AML-193 (cell line): Measurements from ENCODE around the gene SYN1.

Experiments
- DNase-seq, 2 experiments: peaks; one replicate each; lab custom pipeline; 2025; lab: John Stamatoyannopoulos, UW

Gene SYN1

DNA sequence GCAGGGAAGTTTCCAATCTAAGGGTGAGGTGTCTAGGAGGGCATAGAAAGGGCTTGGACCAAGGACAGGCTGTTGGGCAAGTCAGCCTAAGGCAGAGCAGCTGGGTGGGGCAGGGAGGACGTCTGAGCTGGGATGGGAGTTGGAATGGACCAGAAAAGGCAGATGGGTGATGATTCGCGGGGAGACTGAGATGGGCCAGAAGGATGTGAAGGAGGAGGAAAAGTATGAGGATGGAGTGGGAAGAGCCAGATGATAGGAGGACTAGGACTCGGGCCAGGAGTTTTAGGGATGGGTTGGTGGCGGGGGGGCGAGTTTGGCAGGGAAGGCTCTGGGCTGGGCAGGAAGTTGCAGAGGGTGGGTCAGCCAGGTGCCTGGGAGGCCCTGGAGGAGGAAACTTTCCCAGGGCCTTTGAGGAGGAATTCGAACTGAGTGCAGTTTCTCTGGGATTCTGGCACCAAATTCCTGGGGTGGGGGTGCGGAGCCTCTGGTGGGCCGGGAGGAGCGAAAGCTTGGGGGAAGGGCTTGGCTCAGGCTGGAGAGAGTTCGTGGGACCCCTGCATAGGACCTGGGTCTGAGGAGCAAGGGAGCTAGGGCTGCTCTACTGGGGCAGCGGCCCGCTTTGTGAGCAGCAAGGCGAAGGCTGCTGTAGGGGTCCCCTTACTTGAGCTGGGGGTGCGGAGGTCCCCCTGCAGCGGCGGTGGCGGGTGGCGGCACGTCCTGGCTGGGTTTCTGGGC lies 46.1 kb downstream of the SYN1 start:
- no peak for DNase-seq

DNA sequence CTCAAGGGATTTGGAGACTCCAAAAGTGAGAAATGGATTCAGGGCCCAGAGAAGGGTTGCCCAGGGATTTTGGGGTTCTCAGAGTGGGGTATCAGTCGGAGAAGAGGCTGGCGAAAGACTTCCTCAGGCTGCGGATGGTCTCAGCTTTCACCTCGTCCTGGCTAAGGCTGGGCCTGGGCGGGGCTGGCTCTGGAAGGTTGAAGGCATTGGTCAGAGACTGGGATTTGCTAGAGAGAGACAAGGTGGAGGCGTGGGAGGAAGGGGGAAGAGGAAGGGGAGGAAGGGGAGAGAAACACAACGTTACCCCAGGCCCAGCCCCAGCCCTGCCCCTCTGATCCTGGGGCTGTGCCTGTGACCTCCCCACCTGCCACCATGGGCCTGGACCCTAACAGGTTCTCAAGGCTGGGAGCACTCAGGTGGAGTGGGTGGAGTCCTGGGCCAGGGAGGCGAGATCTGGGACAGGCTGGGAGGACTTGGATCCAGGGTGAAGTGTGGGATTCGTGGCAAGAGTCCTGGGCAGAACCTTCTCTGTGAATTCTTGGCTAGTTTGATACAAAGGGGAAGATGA lies 46.8 kb downstream of the SYN1 start:
- no peak for DNase-seq

DNA sequence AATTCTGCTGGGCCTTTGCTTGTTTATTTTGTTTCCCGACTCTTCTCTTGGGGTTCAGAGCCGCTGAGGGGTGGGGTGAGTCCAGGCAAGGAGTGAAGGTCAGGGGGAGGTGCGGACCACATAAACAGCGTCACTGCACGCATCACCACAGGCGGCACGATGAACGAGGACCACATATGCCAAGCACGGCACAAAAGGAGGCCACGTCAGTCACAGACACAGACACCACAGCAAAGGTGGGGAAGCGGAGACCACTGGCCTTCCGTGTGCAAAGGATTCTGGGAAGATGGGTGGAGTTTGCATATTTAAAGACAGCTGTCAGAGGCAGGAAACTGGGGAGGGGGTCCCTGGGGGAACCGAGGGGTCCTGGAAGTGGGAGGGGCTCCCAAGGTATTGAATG lies 47.8 kb downstream of the SYN1 start:
- no peak for DNase-seq

DNA sequence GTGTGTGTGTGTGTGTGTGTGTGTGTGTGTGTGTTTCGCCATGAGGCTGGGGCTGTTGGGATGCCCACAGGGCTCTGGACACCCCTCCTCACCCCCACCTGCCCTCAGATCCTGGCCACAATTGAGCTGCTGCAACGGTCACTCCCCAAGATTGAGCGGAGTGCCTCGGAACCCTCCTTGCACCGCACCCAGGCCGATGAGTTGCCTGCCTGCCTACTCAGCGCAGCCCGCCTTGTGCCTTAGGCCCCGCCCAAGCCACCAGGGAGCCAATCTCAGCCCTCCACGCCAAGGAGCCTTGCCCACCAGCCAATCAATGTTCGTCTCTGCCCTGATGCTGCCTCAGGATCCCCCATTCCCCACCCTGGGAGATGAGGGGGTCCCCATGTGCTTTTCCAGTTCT lies 48.4 kb downstream of the SYN1 start:
- no peak for DNase-seq

DNA sequence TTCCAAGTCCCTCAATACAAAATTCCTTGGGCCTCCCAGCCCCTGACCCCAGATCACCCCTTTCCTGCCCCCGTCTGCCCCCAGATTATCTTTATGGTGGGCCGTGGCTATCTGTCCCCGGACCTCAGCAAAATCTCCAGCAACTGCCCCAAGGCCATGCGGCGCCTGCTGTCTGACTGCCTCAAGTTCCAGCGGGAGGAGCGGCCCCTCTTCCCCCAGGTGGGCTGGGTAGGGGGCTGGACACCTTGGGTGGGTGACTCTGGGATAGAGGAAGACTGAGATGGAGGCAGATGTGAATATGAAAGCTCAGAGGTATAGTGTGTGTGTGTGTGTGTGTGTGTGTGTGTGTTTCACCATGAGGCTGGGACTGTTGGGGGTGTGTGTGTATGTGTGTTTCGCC lies 48.9 kb downstream of the SYN1 start:
- no peak for DNase-seq

DNA sequence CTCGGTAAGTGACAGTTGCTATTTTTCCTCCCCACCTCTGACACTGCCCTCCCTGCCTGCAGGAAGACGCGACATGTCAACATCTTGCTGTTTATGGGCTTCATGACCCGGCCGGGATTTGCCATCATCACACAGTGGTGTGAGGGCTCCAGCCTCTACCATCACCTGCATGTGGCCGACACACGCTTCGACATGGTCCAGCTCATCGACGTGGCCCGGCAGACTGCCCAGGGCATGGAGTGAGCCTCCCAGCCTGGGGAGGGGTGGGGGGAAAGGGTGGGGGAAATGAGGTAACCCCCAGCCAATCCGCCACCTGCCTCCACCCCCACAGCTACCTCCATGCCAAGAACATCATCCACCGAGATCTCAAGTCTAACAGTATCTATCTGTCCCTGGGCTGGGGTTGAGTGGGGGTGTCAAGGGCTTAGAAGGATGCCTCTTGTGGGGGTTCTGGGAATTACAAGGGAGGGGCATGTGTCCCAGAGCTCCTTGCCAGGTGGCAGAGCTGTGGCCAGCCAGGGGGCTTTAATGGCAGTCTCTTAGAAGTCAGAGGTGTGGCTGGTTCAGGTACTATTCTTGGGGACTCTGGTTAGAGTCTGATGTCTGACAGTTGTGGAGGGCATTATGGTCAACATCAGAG lies 50.9 kb downstream of the SYN1 start:
- DNase-seq: no peak

DNA sequence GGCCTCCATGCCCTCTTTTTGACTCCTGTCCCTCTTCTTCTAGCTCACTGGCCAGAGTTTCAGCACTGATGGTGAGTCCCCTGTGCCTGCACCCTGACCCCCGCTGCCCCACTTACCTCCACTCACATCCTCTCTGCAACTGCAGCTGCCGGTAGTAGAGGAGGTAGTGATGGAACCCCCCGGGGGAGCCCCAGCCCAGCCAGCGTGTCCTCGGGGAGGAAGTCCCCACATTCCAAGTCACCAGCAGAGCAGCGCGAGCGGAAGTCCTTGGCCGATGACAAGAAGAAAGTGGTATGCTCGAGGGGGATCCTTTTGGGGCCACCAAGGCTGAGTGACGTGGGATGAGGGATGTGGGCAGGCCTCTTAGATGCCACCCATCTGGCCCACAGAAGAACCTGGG lies 52.8 kb downstream of the SYN1 start:
- no peak for DNase-seq

DNA sequence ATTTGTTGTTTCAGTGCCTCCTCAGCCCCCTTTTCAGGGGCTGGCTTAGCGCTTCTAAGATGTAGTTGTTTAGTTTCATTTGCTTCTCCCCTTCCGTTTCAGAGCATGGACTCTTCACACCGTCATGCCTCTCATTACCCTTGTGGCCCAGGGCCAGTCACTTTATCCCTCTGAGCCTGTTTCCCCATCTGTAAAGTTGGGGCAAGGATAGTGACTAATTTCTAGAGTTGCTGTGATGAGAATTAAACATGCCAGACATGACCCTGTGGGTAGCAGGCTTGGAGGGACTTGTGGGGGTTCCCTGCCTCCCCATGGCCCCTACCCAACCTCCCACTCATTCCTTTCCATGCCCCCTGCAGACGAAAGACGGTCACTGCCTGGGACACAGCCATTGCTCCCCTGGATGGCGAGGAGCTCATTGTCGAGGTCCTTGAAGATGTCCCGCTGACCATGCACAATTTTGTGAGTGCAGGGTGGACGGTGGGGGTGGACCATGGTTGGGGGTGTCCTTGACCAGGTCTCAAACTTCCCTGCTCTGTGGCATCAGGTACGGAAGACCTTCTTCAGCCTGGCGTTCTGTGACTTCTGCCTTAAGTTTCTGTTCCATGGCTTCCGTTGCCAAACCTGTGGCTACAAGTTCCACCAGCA lies 55.1 kb downstream of the SYN1 start:
- DNase-seq: no peak

DNA sequence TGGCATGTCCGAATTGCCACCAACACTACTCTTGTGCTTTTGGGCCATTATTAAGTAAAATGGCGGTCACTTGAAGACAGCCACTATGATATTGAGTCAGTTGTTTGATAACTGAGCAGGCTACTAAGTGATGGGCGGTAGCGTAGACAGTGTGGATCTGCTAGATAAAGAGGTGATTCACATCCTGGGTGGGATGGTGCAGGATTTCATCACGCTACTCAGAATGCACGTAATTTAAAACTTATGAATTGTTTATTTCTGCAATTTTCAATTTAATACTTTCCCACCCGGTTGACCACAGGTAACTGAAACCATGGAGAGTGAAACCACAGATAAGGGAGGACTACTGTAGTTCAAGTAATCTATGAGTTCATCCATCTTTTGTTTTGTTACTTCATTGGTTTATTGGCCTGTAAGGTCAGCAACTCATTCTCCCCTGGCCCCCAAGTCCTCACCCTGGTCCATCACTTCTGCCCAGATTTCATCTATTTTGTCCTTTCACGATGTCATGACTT lies 55.8 kb downstream of the SYN1 start:
- no peak for DNase-seq

DNA sequence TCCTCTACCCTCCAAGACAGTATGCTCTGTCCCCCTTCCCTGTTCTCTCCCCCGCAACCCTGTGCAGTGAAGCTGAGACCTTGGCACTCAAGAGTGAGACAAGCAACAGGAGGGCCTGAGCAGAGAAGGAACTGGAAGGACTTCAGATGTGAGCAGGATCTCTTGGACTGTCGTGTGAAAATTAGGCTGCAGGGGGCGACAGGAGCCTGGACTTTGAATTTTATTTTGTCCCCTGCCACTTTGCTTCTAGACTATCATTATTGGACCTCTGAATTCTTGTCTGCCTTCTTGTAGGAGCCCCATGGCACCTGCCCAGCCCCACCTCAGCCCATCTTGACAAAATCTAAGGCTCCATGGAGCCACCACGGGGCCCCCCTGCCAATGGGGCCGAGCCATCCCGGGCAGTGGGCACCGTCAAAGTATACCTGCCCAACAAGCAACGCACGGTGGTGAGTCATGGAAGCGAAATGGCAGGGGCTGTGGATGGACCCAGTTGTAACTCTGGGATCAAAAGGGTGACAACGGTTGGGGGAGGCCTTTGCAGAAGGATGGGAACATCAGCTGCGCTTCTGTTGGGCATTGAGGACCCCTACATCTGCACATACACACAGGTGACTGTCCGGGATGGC lies 56.9 kb downstream of the SYN1 start:
- DNase-seq: peak; percentile 14 to 17

DNA sequence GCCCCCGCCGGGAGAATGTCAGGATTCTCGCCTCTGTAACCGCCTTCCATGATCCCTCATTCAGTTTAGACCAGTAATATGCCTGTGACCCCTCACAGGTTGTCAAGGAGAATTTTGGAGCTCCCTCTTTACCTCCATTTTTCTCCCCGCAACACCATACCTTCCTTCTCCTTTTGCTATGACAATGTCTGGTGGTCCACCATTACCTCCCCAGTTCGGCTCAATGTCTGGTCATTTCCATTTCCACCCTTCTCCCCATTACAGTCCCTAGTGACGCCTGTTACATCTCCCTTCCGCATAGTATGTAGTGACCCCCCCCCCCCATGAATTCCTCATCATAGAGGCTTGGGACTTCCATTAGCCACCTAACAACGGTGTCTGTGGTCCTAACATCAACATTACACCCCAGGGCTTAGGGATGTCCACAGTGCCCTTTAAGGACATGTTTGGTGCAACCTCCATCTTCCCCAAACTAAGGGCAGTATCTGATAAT lies 58.0 kb downstream of the SYN1 start:
- no peak for DNase-seq

DNA sequence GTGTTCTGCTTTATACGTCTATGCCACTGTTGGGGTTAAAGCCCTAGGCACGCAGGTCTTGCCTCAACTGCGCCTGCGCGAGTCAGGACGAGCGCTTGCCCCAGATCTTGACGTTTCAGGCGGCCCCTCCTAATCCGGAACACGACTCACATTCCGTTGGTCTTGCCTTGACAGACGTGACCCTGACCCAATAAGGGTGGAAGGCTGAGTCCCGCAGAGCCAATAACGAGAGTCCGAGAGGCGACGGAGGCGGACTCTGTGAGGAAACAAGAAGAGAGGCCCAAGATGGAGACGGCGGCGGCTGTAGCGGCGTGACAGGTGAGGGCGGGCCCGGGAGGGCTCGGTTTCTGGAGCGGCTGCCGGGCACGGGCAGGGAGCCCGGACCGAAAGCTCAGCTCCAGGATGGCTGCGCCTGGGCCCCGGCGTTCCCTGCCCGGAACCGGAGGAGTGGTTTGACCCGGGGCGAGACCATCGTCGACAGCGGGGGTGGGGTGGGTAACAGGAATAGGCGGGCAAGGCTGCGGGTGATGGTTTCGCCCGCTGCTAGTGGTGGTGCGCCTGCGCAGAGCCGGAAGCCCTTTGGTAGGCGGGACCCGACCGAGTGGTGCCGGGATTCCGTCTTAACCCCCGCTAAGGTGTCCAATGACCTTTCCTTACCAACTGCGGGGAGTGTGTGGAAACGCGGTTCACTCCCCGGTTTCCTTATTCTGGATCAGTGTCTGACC lies 58.6 kb downstream of the SYN1 start, which contains the start of gene ARAF:
Gene ARAF (plus strand): TSS at position 272 of the 725 bp plus-strand sequence. CDS start 1,763 bp downstream, outside the sequence.
- peak; percentile 86 for DNase-seq

DNA sequence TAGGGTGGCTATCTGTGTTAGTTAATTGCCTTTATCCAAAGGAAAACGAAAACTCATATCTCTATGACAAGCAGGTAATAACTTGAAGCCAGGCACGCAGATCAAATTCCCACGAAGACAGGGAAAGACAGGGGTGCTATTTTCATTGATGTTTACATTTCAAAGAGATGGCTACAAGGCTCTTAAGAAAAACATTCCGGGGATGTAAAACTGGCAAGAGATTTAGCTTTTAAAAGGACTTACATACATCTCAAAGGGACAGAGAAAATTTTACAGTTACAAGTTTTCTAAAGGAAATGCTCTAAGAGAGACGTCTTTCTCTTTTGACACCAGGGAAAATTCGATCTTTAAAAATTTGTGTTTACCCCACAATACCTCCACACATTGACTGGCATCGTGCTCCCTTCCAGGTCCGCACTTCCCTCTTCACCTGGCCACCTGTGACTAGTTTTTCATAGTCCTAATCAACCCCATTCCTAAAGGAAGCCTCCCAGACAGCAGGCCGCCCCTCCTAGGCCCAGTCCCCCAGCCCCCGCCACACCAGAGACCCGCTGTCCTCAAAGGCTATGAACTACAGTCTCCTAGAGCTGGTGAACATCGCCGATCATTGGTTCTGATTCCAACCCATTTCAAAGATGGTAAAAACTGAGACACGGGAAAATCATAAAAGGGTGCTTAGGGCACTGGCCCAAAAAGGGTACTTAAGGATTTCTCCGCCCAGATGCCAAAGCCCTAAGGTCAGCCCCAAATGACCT lies 59.3 kb downstream of the SYN1 start:
- DNase-seq: no peak

DNA sequence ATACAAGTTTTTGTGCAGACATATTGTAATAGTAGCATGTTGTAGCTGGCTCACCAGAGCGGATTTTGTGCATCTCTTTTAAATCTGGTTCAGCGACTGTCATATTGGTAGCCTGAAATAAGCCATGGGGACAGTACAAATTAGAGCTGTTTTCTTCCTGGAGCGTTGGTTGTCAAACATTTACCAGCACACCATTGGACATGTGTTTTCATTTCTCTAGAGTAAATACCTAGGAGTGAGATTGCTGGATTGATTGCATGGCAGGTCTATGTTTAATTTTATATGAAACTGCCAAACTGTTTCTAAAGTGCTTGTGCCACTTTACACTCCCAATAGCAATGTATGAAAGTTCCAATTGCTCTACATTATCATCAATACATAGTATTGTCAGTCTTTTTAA lies 61.2 kb downstream of the SYN1 start:
- DNase-seq: no peak

DNA sequence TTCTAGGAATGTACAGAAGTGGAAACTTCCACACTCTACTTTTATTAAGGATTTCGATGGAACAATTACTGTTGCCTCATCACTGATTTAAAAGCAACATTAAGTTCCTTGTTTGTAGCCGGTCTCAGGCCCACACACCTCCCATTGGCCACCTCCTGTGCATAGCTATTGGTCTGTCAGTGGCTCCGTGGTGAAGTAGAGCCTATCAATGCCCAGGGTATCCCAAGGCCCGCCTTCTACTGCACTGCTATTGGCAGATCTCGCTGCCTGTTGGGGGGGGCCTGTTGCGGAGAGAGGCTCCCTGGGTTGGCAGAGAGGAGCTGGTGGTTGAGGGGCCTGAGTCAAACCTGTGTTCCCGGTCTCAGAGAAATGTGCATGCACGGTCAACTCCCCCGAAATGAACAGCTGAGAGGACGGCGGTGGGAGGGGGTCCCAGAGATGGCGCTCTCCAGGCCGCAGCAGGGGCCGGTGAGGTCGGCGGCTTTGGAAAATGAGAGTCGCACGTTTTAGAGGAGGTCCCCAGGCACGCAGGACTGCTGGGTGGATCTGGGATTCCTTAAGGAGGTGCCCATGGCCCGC lies 63.5 kb downstream of the SYN1 start:
- DNase-seq: peak; percentile 81 to 85

DNA sequence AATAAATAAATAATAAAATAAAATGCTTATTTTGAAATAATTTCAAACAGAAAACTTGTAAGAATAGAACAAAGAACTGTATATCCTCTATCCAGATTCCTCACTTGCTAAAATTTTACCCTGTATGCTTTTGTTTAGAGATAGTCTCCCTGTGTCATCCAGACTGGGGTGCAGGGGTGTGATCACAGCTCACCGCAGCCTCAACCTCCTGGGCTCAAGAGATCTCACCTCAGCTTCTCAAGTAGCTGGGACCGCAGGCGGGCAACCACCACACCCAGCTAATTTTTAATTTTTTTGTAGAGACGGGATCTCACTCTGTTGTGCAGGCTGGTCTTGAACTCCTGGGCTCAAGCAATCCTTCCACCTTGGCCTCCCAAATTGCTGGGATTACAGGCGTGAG lies 76.2 kb downstream of the SYN1 start:
- no peak for DNase-seq

DNA sequence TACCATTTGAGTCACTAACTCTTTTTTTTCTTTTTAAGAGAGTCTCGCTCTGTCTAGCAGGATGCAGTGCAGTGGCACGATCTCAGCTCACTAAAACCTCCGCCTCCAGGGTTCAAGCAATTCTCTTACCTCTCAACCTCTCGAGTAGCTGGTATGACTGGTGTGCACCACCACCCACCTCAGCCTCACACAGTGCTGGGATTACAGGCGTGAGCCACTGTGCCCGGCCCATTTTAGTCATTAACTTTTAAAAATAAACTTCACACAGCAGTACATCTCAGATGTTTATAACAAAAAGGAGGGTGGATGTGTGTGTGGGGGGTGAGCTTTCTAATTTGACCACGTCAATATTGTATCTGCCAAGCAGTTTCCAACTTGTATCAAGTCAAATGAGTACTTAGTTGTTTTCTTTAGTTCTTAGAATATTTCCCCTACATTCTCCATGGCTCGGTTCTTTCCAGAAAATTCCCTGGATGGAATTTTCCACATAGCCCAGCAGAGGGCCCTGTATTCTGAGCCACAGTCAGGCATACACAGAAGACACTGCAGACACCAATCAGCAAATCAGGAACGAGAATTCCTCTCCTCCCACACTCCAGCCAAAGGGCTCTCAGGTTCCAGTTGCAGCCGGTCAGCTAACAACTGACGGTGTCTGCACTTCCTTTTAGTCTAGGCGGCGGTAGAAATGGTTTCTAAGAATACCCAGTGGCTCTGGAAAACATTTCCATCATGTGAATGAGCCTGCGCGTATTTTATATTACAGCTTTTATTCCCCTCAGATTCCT lies 78.7 kb downstream of the SYN1 start:
- peak; percentile 57 to 70 for DNase-seq

DNA sequence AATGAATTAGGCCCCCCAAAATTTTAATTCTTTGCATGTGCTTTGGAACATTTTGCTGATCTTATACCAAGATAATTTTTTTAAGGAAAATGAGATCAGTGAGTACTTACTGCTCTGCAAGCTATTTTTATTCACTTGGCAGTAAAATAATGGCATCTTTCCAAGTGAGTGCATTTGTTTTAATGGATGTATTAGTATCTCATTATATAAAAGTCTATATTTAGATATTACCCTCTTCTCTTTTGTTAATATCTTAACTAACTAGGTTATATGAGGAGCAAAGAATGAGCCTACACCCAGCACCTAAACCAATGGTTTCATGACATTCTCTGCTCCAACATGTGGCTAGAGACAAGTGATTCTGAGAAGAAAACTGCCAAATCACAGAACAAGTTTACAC lies 79.8 kb downstream of the SYN1 start:
- DNase-seq: no peak

DNA sequence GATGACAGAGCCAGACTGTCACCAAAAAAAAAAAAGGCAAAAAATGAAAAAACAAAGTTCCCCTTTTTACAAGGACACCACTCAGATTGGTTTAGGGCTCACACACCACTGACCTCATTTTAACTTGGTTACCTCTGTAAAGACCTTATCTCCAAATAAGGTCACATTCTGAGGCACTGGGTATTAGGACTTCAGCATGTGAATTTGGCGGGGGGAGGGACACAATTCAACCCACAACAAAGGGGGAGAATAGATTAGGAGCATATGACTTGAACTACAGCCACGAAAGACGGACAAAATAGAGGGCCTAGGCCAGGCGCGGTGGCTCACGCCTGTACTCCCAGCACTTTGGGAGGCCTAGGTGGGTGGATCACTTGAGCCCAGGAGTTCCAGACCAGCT lies 89.6 kb downstream of the SYN1 start:
- peak in 1 of 2 experiments; percentile 2 for DNase-seq
